HG03469 (cell line): ENCODE results near the gene NUP98.
"Not testable (repeated sequence)": the region's sequence is repeated elsewhere in the genome, so short reads cannot be mapped to it uniquely, and the experiment has no call there.

Experiments
- ATAC-seq: cut with Tn5 transposase; IDR thresholded peaks from one replicate; pipeline ENCODE4 v1.9.1; 2021; ENCODE audit warnings: mild to moderate bottlenecking, moderate library complexity, moderate number of reproducible peaks; ENCODE audit not compliant: unreplicated experiment

Gene NUP98

DNA sequence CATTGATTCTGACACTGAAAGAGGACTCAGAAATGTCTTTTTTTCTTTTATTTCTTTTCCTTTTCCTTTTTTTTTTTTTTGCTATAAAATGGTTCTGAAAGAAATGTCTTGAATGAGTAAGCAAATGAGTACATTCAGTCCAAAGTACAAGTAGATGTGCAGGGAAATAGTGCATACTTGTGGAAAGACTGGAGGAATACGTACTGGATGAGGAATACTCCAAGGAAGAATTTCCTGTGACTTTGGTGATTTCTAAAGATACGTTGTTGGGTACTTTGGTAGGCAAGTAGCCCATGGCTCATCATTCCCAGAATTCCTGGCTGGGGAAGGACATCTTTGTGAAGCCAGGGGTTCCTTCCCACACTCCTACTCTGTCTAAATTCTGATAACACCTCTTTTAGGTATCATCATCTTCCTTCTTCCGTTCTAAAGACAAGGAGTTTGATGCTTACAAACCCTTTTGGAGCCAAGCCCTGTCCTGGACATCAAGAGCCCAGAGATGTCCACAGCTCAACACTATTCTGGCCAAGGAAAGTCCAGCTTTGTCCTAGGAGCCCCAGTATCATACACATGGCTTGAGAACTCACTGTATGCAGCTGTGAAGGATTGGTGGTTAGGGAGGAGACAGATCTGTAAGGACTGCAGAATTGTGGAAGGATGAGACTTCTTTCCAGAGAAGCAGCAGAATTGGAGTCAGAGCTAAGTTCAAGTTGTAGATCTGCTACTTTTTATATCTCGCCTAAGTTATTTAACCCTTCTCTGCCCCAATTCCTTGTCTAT is 4.8 kb upstream of the NUP98 start:
- ATAC-seq, result no peak

DNA sequence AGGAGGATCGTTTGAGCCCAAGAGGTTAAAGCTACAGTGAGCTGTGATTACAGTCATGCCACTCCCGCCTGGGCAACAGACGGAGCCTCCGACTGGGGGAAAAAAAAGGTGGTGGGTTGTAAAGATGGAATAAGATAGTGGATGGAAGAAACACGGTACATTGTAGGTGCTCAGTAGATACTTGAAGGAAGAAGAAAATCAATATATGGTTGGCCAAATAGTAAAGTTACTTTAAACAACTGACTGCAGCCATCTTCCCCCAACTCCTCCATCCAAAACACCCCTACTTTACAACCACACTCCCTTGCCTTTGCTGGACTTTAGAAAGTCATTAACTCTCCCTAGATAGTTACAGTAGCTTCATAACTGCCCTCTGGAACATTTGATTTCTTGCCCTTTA is 2.5 kb upstream of the NUP98 start:
- ATAC-seq, result no peak

DNA sequence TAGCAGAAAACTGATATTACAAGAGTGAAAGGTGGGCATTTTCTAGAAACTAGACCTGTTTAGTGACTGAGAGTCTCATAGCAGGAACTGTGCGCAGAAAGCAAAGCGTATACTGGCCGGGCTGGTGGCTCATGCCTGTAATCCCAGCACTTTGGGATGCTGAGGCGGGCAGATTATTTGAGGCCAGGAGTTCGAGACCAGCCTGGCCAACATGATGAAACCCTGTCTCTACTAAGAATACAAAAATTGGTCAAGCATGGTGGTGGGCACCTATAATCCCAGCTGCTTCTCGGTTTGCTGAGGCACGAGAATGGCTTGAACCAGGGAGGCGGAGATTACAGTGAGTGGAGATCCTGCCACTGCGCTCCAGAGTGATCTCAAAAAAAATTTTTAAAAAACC is 1.8 kb upstream of the NUP98 start:
- ATAC-seq, result no peak

DNA sequence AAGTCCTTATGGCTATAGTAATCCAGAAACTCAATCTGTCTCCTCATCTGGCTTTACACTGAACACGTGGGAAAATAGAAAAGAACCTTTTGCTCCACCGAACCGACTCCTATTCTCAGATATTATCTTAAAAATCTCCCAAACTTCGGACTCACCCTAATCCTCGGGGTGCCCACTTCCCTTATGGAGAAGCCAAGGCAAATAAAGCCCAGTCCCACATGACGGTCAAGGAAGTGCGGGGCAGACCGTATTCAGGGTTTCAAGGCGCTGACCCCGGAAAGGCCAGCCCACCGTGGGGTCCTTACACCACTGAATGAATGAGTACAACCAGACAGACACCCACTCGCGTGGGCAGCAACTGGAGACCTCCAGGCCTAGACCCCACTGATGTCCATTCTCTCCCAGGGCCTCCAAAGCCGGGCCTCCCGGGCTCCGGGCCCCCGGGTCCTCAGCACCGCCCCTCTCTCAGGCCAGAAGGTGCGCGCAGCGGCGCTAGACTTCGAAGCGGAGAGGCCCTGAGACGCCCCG is 489 bp downstream of the NUP98 start:
- ATAC-seq, result peak; percentile 25

DNA sequence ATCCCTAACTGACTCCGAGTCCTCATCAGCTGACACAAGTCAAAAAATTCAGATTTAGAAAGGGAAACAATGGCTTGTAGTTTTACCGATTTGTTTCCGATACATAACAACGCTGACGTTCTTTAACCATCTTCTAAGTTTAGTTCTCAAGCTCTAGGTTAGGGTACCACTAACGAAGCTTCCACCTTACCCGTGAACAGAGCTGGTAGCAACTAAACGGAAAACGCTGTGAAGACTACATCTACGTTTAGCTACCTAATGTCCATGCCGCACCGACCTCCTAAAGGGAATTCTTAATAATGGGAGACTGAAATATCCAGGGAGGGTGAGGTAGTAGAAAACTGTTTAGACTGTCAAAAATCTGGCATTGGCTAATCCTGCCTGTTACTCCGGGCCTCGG is 1.0 kb downstream of the NUP98 start:
- no peak for ATAC-seq

DNA sequence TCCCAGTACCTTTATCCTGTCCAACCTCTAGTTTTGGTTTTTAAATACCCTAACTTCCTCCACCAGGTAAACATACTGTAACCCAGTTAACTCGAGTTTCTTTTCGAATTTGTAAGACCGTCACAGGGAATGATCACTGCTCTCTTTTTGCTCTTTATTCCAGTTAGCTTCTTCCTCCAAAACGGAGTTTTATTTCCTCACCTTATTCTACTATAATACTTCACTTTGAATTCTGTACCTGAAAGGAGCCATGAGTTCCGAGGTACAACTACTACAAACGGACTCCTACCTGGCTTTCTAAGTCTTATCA is 1.4 kb downstream of the NUP98 start:
- no peak for ATAC-seq

DNA sequence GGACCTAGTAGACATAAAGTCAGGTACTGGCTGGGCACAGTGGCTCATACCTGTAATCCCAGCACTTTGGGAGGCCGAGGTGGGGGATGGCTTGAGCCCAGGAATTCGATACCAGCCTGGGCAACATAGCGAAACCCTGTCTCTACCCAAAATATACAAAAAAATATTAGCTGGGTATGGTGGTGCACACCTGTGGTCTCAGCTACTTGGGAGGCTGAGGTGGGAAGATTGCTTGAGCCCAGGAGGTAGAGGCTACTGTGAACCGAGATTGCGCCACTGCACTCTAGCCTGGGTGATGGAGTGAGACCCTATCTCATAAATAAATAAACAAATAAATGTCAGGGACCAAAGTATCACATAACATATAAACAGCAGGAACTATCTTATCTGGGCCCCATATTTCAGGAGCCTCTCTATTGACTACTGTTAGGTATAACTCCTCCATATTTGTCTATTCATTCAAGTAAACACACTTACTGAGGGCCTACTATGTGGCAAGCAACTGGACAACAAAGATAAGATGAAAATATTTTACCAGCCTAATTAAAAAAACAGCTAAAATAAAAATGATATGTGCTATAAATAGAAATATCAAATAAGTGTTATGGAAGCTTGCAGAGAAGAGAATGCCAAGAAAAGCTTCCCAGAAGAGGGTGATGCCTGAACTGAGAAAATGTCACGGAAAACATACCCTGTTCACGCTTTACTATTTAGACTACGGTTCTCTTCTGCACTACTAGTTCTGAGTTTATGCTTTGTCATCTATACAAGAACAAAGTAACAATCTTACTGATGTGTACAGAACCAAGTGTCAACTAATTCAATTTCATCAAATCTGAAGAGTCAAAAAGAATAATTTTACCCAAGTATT is 2.0 kb downstream of the NUP98 start:
- no peak for ATAC-seq

DNA sequence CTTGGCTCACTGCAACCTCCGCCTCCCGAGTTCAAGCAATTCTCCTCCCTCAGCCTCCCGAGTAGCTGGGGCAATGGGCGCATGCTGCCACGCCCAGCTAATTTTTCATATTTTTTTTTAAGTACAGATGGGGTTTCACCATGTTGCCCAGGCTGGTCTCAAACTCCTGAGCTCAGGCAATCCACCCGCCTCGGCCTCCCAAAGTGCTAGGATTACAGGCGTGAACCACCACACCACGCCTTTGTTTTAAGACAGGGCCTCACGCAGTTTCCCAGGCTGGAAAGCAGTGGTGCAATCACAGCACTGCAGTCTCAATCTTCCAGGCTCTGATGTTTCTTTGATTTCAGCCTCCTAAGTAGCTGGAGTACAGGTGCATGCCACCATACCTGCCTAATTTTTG is 3.0 kb downstream of the NUP98 start:
- not testable (repeated sequence) for ATAC-seq

DNA sequence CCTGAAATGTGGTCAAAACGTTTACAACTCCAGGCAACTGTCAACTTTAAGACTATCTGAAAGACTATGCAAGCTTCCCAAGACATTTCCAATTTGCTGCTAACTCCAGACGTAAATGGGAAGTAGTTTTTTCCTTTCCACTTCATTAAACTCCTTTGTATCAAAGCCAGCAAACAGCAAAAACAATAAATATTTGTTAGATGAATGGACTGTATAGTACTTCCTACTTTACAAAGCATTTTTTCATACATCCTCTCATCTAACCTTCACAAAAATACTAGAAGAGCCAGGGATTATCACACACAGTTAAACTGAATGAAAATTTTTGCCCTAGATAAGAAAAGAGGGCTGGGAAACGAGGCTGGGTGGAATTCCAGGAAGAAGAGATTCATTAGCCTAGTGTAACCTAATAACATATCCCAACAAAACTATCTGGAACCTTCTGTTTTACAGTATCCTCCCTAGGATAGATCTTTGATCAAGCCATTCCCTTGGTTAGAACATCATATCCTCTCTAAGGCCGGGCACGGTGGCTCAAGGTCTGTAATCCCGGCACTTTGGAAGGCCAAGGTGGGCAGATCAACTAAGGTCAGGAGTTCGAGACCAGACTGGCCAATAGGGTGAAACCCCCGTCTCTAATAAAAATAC is 10.4 kb downstream of the NUP98 start:
- no peak for ATAC-seq

DNA sequence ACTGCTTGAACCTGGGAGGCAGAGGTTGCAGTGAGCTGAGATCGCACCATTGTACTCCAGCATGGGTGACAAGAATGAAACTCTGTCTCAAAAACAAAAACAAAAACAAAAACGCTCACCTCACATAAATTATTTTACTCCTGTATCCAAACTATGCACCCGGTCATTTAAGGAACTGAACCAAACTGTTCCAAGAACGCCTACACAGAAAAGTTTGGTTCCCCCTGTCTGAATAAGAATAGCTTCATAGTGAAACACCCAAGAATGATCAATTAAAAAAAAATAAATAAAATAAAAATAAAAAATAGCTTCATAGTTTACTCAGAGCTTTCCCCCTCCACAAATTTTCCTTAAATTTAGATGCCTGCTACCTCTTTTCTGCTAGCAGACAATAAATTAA is 13.7 kb downstream of the NUP98 start:
- no peak for ATAC-seq

DNA sequence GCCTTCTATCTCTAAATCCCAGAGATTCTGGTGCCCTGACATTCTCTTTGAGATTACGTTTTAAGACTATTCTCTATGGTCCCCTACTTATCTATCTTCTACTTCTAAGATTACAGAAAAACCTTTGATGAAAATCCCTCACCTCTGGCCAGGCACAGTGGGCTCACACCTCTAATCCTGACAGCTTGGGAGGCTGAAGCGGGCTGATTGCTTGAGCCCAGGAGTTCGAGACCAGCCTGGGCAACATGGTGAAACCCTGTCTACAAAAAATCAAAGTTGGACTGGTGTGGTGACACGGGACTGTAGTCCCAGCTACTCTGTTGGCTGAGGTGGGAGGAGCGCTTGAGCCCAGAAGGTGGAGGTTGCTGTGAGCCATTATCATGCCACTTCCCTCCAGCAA is 14.4 kb downstream of the NUP98 start:
- ATAC-seq, result no peak

DNA sequence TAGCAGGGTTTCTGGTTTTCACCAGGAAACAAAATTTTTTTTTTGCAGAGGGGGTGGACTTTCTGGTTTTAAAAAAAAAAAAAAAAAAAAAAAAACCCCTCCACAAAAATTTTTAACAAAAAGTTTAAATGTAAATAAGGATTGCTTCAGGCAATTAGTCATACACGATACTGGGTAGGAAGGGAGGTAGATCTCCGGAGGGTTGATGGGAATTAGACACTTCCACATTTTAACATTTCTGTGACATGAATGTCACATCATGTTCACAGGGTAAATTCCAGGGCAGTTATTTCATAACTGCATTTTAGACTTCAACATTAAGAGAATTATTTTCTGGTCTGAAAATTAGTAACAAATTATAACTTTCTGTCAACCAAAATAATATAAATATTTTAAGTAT is 15.9 kb downstream of the NUP98 start:
- ATAC-seq, result no peak

DNA sequence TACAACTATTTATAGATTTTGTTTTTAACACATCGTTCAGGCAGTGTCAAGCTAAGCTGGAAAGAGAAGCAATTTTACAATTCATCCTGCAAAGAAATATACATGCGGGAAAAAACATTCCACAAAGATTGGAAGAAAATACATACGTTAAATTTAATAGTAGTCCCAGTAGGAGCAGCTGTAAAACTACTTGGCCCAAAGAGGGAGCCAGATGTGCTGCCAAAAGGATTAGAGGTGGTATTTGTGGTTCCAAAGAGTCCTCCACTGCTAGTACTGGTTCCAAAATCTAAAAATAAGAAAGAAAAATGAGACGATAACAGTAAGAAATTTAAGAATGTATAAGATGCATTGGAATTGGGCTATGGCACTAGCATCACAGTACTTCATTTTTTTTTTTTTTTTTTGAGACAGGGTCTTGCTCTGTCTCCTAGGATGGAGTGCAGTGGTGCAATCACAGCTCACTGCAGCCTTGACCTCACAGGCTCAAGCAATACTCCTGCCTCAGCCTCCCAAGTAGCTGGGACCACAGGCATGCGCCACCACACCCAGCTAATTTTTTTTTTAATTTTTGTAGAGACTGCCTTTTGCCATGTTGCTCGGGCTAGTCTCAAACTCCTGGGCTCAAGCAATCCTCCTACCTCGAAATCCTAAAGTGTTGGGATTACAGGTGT is 21.5 kb downstream of the NUP98 start:
- ATAC-seq, result no peak

DNA sequence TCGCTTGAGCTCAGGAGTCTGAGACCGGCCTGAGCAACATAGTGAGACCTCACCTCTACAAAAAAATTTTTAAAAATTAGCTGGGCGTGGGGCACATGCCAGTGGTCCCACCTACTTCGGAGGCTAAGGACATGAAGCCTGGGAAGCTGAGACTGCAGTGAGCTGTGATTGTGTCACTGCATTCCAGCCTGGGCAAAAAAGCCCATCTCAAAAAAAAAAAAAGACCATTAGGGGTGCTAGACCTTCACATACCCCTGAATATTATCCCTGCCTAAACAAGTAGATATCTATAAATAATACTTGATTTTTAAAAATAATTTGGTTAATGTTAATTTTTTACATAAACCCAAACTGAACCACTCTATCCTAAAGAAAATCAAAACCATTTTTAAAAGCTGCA is 24.2 kb downstream of the NUP98 start:
- no peak for ATAC-seq

DNA sequence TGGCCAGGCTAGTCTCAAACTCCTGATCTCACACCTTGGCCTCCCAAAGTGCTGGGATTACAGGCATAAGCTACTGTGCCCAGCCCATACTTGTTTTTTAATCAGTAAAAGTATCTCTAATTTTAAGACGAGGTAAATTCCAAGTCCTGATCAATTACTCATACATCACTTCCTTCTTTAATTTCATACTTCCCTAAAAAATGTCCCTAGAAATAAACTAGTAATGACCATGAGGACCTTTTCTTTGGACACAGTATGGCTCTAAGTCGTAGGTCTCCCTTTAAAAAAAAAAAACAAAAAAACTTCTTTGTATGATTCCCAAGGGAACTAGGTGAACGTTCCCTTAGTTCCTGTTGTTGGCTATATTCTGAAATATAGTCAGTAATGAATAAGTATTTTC is 29.8 kb downstream of the NUP98 start:
- ATAC-seq, result no peak

DNA sequence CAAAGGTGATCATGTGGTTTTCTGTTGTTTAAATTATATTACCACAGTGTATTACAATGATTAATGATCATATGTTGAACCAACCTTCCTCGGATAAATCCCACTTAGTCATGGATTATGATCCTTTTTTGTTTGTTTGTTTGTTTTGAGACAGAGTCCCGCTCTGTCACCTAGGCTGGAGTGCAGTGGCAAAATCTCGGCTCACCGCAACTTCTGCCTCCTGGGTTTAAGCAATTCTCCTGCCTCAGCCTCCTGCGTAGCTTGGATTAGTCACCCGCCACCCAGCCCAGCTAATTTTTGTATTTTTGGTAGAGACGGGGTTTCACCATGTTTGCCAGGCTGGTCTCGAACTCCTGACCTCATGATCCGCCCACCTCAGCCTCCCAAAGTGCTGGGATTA is 30.5 kb downstream of the NUP98 start:
- not testable (repeated sequence) for ATAC-seq

DNA sequence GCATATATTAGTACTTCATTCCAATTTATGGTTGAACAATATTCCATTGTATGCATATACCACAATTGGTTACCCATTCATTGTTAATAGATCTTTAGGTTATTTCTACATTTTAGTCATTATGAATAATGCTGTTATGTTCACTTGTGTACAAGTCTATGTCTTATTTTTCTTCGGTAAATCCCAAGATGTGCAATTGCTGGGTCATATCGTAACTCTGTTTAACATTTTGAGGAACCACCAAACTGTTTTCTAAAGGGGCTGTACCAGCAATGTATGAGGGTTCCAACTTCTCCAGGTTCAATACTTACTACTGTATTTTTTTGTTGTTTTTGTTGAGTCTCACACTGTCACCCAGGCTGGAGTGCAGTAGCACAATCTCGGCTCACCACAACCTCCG is 33.1 kb downstream of the NUP98 start:
- ATAC-seq, result no peak

DNA sequence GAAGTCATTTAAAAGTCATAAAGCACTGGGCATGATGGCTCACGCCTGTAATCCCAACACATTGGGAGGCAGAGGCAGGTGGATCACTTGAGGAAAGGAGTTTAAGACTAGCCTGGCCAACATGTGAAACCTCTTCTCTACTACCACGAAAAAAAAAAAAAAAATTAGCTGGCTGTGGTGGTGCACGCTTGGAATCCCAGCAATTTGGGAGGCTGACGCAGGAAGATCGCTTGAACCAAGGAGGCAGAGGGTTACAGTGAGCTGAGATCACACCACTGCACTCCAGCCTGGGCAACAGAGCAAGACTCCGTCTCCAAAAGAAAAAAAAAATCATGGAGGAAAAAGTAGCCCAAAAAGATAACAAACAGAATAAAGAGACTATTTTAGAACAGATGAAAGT is 42.2 kb downstream of the NUP98 start:
- ATAC-seq, result no peak

DNA sequence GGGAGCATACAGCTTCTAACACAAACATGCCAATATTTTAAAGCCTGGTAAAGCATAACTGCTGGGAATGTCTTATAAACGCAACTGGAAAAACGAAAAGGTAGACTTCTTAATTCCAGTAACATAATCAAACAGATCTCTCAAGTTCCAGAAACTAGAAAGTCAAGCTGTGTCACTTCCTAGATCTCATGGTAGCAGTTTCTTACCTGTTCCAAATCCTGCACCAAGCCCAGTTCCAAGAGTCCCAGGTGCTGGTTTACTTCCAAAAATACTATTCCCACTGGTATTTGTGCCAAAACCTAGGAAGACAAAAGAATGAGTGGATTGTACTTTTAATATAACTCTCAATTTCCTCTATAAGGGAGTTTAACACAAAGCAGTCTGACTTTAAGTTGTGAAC is 44.2 kb downstream of the NUP98 start:
- no peak for ATAC-seq

DNA sequence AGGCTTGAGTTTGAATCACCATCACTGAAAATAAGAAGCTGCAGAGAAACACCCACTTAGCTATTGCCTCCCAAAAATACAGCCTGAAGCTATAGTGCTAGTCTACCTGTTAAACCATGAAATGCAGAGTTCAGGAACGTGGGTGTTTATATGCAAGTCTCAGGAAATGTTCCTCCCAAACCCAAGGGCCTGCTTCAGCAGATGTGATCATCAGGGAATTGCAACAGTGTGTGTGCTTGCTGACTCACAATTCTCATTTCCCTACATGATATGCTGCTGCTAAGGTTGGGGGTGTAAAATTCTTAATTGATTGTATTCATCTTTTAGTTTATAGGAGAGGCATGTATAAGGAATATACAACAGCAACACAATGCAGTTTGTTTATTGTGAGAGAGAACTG is 49.6 kb downstream of the NUP98 start:
- ATAC-seq, result no peak

DNA sequence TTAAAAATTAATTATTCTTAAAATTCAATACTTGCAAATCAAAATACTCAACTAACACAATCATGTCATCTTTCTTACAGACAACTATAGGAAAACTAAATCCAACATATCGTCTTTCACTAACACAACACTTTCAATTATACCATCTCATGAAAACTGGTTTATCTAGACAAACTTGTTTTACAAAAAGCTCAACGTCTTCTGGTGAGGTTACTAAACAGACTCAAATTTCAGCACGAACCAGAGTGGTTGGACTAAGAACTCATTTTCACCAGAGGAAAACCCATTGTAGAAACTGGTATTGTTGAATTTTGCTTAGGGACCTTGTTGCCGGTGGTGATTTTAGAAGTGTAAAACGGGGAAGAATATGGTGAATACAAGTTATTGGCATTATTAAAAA is 52.2 kb downstream of the NUP98 start:
- ATAC-seq, result no peak
